HG03439 (cell line): ENCODE data around the gene KCNB1.

ENCODE experiments used
- ATAC-seq: cut with Tn5 transposase; IDR thresholded peaks from one replicate; pipeline ENCODE4 v1.9.1; 2021; ENCODE audit warnings: mild to moderate bottlenecking, moderate library complexity; ENCODE audit not compliant: unreplicated experiment

Gene KCNB1

GRCh38 chr20:49482621-49483017 lies at the start of gene KCNB1:
TSS of gene KCNB1 (minus strand) at chr20:49482668. CDS start at chr20:49482480, 188 bp downstream.
- no peak for ATAC-seq

DNA sequence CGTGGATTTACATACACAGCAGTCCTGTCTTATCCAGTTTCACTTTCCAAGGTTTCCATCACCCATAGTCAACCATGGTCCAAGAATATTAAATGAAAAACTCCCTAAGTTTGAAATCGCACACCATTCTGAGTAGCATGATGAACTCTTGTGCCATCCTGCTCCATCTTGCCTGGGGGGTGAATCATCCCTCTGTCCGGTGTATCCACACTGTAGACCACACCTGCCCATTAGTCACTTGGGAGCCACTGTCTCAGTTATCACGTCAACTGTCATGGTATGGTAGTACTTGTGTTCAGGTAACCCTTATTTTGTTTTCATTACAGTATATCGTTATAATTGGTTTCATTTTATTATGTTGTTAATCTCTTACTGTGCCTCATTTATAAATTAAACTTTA lies 47.0 kb upstream of the KCNB1 start:
- ATAC-seq, result no peak

GRCh38 chr20:49526568-49526967 lies 44.1 kb upstream of the KCNB1 start:
- no peak for ATAC-seq

GRCh38 chr20:49526056-49526455 lies 43.6 kb upstream of the KCNB1 start:
- ATAC-seq, result no peak

DNA sequence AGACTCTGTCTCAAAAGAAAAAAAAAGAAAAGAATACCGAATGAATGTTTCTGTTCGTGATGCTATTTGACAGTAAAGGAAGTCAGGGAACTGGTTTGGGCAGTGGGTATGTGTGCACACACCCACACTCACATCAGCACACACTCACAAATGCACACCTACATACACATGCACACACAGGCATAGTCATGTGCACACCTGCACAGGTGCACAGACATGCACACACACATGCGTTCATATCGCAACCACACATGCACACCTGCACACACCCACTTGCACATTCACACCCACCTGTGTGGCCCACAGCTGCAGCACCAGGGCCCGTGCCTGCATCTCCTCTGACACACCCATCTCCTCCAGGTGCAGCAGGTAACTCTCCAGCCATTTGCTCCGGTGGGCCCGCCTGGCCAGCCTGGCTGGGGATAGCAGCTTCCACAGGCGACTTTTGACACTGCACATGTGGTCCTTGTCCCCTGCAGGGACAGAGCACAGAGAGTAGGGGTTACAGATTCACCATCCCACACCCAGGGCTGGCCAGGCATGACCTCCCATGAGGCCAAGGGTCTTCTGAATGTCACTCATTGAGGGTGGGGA lies 41.4 kb upstream of the KCNB1 start:
- no peak for ATAC-seq

- ATAC-seq, result no peak
These were observed 38.9 kb upstream of the KCNB1 start for GRCh38 chr20:49521356-49521755.

DNA sequence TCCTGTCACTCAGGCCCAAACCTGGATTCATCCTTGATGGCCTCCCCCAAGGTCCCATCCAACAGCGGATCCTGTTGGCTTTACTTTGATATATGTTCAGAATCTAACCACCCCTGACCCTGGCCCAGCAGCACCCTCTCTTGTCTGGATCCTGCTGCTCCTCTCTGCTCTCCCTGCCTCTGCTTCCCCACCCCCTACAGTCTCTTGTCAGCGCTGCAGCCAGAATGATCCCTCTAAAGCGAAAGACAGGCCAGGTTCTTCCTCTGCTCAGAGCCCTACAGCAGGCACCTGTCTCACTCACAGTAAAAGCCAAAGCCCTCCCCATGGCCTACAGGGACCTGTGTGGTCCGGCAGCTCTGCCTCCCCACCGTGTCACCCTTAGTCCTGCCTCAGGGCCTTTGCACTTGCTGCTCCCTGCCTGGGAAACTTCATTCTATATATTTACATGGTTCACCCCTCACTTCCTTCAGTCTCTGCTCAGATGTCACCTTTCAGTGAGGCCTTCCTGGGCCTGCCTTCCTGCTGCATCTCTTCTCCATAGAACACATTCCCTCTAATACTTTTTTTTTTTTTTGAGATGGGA lies 37.4 kb upstream of the KCNB1 start:
- ATAC-seq, result no peak

DNA sequence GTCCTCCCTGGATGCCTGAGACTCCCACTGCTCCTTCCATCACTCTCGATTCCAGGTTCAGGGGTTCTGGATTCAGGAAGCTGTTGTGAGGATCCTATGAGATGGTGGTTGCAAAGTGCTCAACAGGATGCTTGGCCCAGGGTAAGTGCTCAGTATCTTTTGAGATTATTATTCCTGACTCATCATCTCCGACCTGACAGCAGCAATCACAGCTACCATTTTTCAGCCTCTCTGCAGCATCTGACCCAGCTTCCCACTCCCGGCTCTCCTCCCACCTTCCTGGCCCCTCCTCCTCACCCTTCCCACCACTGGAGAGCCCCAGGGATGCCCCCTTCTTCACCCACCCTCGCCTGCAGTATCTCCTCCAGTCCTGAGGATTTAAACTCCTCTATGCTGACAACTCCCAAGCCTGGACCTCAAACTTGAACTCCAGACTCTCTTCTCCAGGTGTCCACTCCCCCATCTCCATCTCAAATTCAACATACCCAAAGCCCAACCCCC lies 36.8 kb upstream of the KCNB1 start:
- ATAC-seq, result no peak

DNA sequence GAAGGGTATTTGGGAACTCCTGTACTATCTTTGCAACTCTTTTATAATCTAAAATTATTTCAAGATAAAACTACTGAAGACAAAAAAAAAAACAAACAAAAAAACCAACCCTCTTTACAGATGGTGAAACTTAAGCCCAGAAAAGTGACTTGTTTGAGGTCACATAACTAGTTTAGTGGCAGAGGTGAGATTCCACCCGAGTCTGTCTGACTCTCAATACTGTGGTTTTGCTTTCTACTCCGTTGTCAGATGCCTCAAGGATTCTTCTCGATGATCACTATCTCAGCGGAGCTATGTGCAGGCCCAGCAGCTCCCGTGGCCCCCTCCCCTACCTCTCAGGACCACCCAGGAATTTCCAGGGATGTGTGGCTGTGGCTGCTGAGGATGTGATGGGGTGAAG lies 36.1 kb upstream of the KCNB1 start:
- ATAC-seq, result no peak

DNA sequence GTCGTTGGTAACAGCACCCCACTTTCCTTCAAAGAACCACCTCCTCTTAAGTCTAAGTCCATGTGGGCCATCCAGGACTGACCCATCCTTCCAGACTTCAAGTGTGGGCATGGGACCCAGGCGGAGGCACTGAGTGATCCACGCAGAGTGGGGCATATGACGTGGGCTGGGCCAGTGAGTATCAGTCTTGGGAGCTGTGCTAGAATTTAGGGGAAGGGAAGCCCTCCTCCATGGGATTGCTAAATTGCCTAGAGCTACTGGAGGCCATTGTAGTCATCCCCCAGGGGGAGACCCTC lies 35.3 kb upstream of the KCNB1 start:
- ATAC-seq, result no peak

DNA sequence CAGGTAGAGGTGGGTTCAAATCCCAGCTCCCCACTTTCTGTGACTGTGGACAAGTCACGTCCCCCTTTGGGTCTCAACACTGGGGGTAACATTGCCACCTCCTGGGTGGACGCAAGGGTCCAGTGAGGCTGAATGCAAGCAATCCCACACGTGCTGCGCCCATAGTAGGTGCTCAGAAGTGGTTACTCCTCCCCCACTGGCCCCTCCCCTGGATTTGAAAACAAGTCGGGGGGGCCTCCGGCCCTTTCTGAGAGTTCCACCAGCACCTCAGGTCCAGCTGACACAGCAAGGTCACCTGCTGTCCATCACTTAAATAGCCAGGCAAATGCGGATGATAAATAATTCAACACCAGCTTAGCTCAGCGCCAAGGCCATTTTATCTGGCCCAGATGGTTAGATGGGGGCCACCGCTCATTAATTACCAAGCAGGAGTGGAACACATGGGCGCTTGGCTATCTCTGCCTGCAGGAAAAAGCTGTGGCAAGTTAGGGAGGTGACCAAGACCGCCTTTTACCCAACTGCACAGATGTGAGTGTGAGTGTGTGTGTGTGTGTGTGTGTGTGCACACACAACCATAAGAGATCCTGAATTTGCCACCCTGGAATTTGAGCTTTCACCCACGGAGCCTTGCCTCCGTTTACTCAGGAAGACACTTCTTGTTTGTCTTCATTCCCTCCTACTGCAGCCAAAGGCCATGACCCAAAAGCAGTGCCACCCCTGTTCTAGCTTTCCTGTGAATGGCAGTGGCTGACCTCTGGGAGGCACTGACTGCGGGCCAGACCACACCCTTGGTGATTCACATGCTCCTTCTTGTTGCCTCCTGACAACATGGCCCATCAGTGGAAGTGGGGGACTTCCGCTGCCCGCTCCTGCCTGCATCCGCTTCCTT lies 34.7 kb upstream of the KCNB1 start:
- ATAC-seq, result no peak

GRCh38 chr20:49515586-49515985 lies 33.1 kb upstream of the KCNB1 start:
- no peak for ATAC-seq

GRCh38 chr20:49513517-49513916 lies 31.0 kb upstream of the KCNB1 start:
- no peak for ATAC-seq

GRCh38 chr20:49513009-49513408 lies 30.5 kb upstream of the KCNB1 start:
- ATAC-seq, result no peak

- ATAC-seq, result no peak
These were observed 29.5 kb upstream of the KCNB1 start for GRCh38 chr20:49511788-49512525.

DNA sequence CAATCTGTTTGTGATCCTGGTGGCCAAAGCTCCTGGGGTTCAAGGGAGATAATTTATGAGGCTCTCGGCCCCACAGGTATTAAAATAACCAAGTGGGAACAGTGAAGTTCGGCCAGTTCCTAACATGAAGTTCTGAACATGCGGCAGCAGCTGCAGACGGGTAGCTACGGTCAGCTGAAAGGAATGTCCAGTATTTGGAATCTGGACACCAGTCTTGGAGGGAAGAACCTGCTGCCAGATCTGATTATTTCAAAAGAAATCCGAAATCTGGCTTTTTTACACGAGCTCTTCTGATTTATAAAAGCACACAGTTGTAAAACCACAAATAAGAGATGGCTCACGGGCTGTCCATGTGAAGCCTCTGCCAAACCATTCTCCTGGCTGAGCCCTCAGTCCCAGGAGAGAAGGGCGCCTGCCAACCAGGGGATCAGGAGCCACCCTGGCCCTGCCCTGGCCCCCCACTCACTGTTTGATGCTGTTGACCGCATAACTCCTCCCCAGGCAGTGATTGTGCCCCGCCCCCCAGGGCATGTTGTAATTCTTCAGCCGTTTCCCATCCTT lies 28.2 kb upstream of the KCNB1 start:
- no peak for ATAC-seq

- ATAC-seq, result no peak
These were observed 26.1 kb upstream of the KCNB1 start for GRCh38 chr20:49508435-49509199.

DNA sequence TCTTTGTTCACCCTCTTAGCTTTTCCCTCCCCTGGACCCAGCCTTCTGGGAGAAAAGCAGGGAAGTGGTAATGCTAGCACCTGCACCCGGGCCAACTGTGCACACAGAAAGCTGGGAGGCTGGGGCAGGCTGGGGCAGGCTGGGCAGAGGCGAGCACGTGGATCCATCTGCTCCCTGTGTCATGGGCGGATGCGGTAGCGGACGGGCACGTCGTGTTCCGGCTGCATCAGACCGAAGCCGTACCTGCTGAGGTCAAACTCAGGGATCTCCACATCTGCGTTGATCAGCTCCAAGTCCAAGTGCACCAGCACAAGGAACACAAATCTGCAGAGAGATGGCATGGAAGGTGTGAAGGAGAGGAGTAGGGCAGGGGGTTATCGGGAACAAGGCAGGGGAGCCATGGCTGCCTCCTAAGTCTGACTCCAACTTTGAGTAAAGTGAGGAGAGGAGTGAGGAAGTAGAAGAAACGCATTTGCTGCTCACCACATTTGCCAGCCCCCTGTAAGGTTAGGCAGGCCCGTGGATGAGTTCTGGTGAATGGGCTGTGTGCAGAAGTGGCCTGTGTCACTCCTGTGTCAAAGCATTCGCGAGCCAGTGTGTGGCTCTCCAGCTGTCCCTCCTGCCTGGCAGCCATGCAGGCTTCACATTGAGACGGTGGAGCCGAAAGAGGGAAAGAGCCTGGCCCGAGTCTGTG lies 25.4 kb upstream of the KCNB1 start:
- no peak for ATAC-seq

DNA sequence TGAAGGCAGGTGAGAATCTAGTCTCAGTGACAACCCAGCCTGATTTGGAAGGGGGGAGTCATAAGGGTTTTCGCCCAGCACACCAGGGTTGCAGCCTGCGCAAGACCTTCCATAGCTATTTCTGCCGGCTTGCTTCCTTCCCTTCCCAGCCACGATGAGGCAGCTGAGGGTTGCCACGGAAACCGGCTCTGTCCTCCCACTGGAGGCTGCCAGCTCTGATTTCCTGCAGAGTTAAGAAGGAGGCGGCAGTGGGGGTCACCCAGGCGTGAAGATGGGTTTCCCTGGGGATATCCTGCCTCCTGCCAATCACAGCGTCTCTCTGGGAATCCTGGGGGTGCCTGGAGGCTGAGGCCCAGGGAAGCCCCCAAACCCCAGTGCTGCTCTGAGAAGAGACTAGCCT lies 23.1 kb upstream of the KCNB1 start:
- ATAC-seq, result no peak

DNA sequence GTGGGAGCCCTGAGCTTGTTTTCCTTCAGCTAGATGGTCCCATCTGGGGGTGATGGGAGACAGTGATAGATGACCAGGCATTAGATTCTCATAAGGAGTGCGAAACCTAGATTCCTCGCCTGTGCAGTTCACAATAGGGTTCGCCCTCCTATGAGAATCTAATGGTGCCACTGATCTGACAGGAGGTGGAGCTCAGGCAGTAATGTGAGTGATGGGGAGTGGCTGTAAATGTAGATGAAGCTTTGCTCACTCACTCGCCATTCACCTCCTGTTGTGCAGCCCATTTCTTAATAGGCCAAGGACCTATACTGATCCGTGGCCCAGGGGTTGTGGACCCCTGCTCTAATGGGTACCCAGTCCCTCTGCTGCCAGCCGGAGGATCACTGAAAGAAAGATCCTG lies 20.7 kb upstream of the KCNB1 start:
- no peak for ATAC-seq
